Stimulated activated effector memory CD8-positive, alpha-beta T cell treated with anti-CD3 and anti-CD28 coated beads, Interleukin-12 subunit alpha, Interleukin-12 subunit beta, amount 100 ng/mL, for 72 hours (primary cell): ENCODE measurements around the gene IRF8.
"Not testable (repeated sequence)": the region's sequence is repeated elsewhere in the genome, so short reads cannot be mapped to it uniquely, and the experiment has no call there.

ENCODE experiments used
- ATAC-seq: fragments of 150-1000 bp; cut with Tn5 transposase; 2 replicates; pipeline ENCODE4 v1.10.0; 2021
- DNase-seq, 2 donors: peaks; one replicate each; pipeline ENCODE4 v3.0.0; 2021 to 2022; ENCODE audit warnings: low spot score in 2 of 2
- H3K27ac Mint-ChIP-seq: one replicate; pipeline ENCODE4 v1.8.0; 2022; ENCODE audit warnings: mild to moderate bottlenecking, mixed read lengths
- H3K36me3 Mint-ChIP-seq: one replicate; pipeline ENCODE4 v1.8.0; 2022; ENCODE audit warnings: mild to moderate bottlenecking, mixed read lengths
- H3K4me1 Mint-ChIP-seq: one replicate; pipeline ENCODE4 v1.8.0; 2022; ENCODE audit warnings: mixed read lengths
- H3K4me3 Mint-ChIP-seq: one replicate; pipeline ENCODE4 v1.8.0; 2022; ENCODE audit warnings: mild to moderate bottlenecking, mixed read lengths
- H3K9me3 Mint-ChIP-seq: one replicate; pipeline ENCODE4 v1.8.0; 2022; ENCODE audit warnings: mixed read lengths

The IRF8 gene

GRCh38 chr16:85898521-85899442, at the start of gene IRF8:
Gene IRF8, plus strand, starts transcription at chr16:85899162. Its CDS starts 3,854 bp downstream, at chr16:85903016.
- Mint-ChIP-seq H3K4me3 (peak within 1 kb of the TSS; percentile 68), H3K9me3 (no peaks in the 10 kb centered on the region), H3K36me3 (peaks cover 34% of the 10 kb centered on the region), H3K27ac (peak within 1 kb of the TSS; percentile 13), H3K4me1 (peaks cover 52% of the 10 kb centered on the region)
- ATAC-seq: peak; percentile 84
- peak; percentile 62 to 82 for DNase-seq

GRCh38 chr16:85849388-85849787, 49.6 kb upstream of the IRF8 start:
- Mint-ChIP-seq H3K9me3 (no peaks in the 10 kb centered on the region), H3K4me1 (peaks cover 26% of the 10 kb centered on the region), H3K36me3 (peaks cover 6% of the 10 kb centered on the region), H3K4me3 (no peak overlapping the region), H3K27ac (no peak overlapping the region)
- ATAC-seq: no peak
- DNase-seq: no peak

- peaks cover 6% of the 10 kb centered on the region for H3K36me3 Mint-ChIP-seq
- H3K4me1 Mint-ChIP-seq: peaks cover 18% of the 10 kb centered on the region
- H3K4me3 Mint-ChIP-seq: no peak overlapping the region
- H3K9me3 Mint-ChIP-seq: no peaks in the 10 kb centered on the region
- no peak overlapping the region for H3K27ac Mint-ChIP-seq
- ATAC-seq (no peak), DNase-seq (no peak)
Observed at GRCh38 chr16:85850344-85850880, 48.5 kb upstream of the IRF8 start.

GRCh38 chr16:85851034-85851785, 47.8 kb upstream of the IRF8 start:
- ATAC-seq (no peak), DNase-seq (no peak)
- no peak overlapping the region for H3K27ac Mint-ChIP-seq
- peaks cover 12% of the 10 kb centered on the region for H3K36me3 Mint-ChIP-seq
- H3K4me1 Mint-ChIP-seq: peaks cover 25% of the 10 kb centered on the region
- H3K9me3 Mint-ChIP-seq: no peaks in the 10 kb centered on the region
- H3K4me3 Mint-ChIP-seq: no peak overlapping the region

GRCh38 chr16:85853547-85854545, 45.1 kb upstream of the IRF8 start:
- DNase-seq (no peak), ATAC-seq (no peak)
- Mint-ChIP-seq H3K4me3 (no peak overlapping the region), H3K27ac (no peak overlapping the region), H3K4me1 (peaks cover 19% of the 10 kb centered on the region), H3K9me3 (no peaks in the 10 kb centered on the region), H3K36me3 (peaks cover 12% of the 10 kb centered on the region)

- peaks cover 25% of the 10 kb centered on the region for H3K4me1 Mint-ChIP-seq
- H3K4me3 Mint-ChIP-seq: no peak overlapping the region
- no peak for ATAC-seq
- H3K9me3 Mint-ChIP-seq: no peaks in the 10 kb centered on the region
- DNase-seq: no peak
- no peak overlapping the region for H3K27ac Mint-ChIP-seq
- peaks cover 12% of the 10 kb centered on the region for H3K36me3 Mint-ChIP-seq
Observed at GRCh38 chr16:85854935-85855334, 44.0 kb upstream of the IRF8 start.

GRCh38 chr16:85856079-85856478, 42.9 kb upstream of the IRF8 start:
- Mint-ChIP-seq H3K36me3 (peaks cover 12% of the 10 kb centered on the region), H3K9me3 (no peaks in the 10 kb centered on the region), H3K27ac (no peak overlapping the region), H3K4me3 (no peak overlapping the region), H3K4me1 (peaks cover 36% of the 10 kb centered on the region)
- DNase-seq (no peak), ATAC-seq (peak; percentile 77)

- no peak for DNase-seq
- Mint-ChIP-seq H3K4me1 (peaks cover 36% of the 10 kb centered on the region), H3K9me3 (no peaks in the 10 kb centered on the region), H3K27ac (no peak overlapping the region), H3K4me3 (no peak overlapping the region), H3K36me3 (peaks cover 12% of the 10 kb centered on the region)
- ATAC-seq: no peak
Observed at GRCh38 chr16:85856585-85856984, 42.4 kb upstream of the IRF8 start.

GRCh38 chr16:85857406-85857805, 41.6 kb upstream of the IRF8 start:
- Mint-ChIP-seq H3K4me1 (peaks cover 36% of the 10 kb centered on the region), H3K27ac (no peak overlapping the region), H3K9me3 (no peaks in the 10 kb centered on the region), H3K4me3 (no peak overlapping the region), H3K36me3 (peaks cover 12% of the 10 kb centered on the region)
- no peak for DNase-seq
- ATAC-seq: no peak

GRCh38 chr16:85858571-85858970, 40.4 kb upstream of the IRF8 start:
- H3K4me3 Mint-ChIP-seq, H3K36me3 Mint-ChIP-seq, ATAC-seq, DNase-seq, H3K9me3 Mint-ChIP-seq, H3K27ac Mint-ChIP-seq: not testable (repeated sequence)
- H3K4me1 Mint-ChIP-seq: peaks cover 36% of the 10 kb centered on the region

GRCh38 chr16:85858984-85859817, 39.8 kb upstream of the IRF8 start:
- H3K4me1 Mint-ChIP-seq: peaks cover 36% of the 10 kb centered on the region
- H3K4me3 Mint-ChIP-seq: no peak overlapping the region
- no peaks in the 10 kb centered on the region for H3K9me3 Mint-ChIP-seq
- peaks cover 6% of the 10 kb centered on the region for H3K36me3 Mint-ChIP-seq
- H3K27ac Mint-ChIP-seq: no peak overlapping the region
- DNase-seq: no peak
- ATAC-seq: no peak

GRCh38 chr16:85859818-85860125, 39.2 kb upstream of the IRF8 start:
- Mint-ChIP-seq H3K36me3 (peaks cover 6% of the 10 kb centered on the region), H3K4me1 (peaks cover 36% of the 10 kb centered on the region), H3K27ac (no peak overlapping the region), H3K9me3 (no peaks in the 10 kb centered on the region), H3K4me3 (no peak overlapping the region)
- DNase-seq (no peak), ATAC-seq (no peak)

GRCh38 chr16:85860413-85861094, 38.4 kb upstream of the IRF8 start:
- DNase-seq (no peak), ATAC-seq (no peak)
- no peak overlapping the region for H3K27ac Mint-ChIP-seq
- peaks cover 5% of the 10 kb centered on the region for H3K36me3 Mint-ChIP-seq
- no peak overlapping the region for H3K4me3 Mint-ChIP-seq
- H3K4me1 Mint-ChIP-seq: peaks cover 35% of the 10 kb centered on the region
- H3K9me3 Mint-ChIP-seq: no peaks in the 10 kb centered on the region
